HG02642 (cell line): ENCODE measurements around the gene SKAP2.

Source experiments
- ATAC-seq: cut with Tn5 transposase; IDR thresholded peaks from one replicate; pipeline ENCODE4 v1.9.1; 2021; ENCODE audit warnings: mild to moderate bottlenecking; ENCODE audit not compliant: unreplicated experiment, poor library complexity

Gene SKAP2

DNA sequence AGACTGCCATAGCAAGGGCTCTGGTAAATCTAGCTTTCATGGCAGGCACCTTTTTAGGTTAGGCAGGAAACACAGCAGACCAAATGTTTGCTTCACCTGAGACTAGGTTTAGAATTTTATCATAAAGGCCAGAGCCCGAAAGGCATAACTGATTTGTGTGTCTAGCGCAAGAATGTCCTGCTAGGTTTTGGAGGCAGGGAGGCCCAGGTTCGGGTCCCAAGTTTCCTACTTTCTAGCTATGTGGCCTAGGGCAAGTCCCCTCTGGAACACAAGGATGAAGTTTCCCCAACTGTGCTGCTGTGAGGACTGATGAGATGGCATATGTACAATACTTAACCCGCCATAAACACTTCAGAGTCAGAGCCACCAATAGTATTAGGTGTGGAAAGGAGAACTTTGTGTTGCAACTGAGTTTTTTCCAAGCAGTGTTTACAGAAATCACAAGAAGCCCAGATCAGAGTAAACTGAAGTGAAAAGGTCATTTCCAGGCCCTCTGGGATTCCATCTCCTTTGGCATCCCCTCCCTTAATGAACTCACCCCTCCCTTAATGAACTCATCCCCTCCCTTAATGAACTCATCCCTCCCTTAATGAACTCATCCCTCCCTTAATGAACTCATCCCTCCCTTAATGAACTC, 244.9 kb downstream of the SKAP2 start:
- no peak for ATAC-seq

GRCh38 chr7:26618898-26619297, 245.5 kb downstream of the SKAP2 start:
- ATAC-seq, result no peak

- no peak for ATAC-seq
Measured at GRCh38 chr7:26618449-26618848, 245.9 kb downstream of the SKAP2 start.
